Right lobe of liver (tissue), 6 donors: ENCODE data around the gene RAB27B. TPM values are rescaled to one million over a fixed set of nuclear protein-coding genes. Genes with fewer than 3 reads are reported as not detected.

ENCODE experiments used
- ATAC-seq, 4 donors: fragments of 200-7000 bp; cut with Tn5 transposase; one replicate each; pipeline ENCODE4 v1.9.1; 2020; ENCODE audit warnings: mild to moderate bottlenecking in 4 of 4, moderate library complexity in 4 of 4
- DNase-seq, 3 donors: peaks; one replicate each; pipeline ENCODE4 v3.0.0-alpha.2; 2020
- H3K27ac ChIP-seq, 3 donors: fragments of 200-600 bp; one replicate each; pipeline ENCODE4 v1.8.0; 2022
- H3K27me3 ChIP-seq, 2 donors: fragments of 200-600 bp; one replicate each; pipeline ENCODE4 v1.8.0; 2022
- H3K36me3 ChIP-seq, 4 donors: fragments of 200-600 bp; sonication (generic) in 1 of 4; one replicate each; pipeline versions ENCODE4 v1.5.1 to v1.8.0; 2017 to 2022; ENCODE audit warnings: control low read depth in 1 of 4
- H3K4me1 ChIP-seq, 4 donors: fragments of 200-600 bp; sonication (generic) in 1 of 4; one replicate each; pipeline versions ENCODE4 v1.5.1 to v1.8.0; 2017 to 2022; ENCODE audit warnings: control low read depth in 1 of 4
- H3K4me3 ChIP-seq, 3 donors: fragments of 200-600 bp; one replicate each; pipeline ENCODE4 v1.8.0; 2022
- H3K9me3 ChIP-seq, 4 donors: fragments of 200-600 bp; sonication (generic) in 1 of 4; one replicate each; pipeline versions ENCODE4 v1.5.1 to v1.8.0; 2017 to 2022; ENCODE audit warnings: control low read depth in 1 of 4
- CTCF ChIP-seq, 4 donors: fragments of 200-600 bp in 3 of 4; fragments of 450-650 bp in 1 of 4; IDR thresholded peaks; one replicate each; pipeline versions ENCODE4 v1.5.1 to v1.8.0; 2016 to 2022; ENCODE audit warnings: antibody characterized with exemption in 4 of 4, mild to moderate bottlenecking in 2 of 4
- POLR2A ChIP-seq: fragments of 450-650 bp; IDR thresholded peaks from one replicate; pipeline ENCODE4 v1.6.1; 2017; ENCODE audit warnings: antibody characterized with exemption, mild to moderate bottlenecking
- WGBS: methylation state at CpG from one replicate; pipeline ENCODE4 v1.1.6; 2018; ENCODE audit warnings: low coverage, low lambda C conversion rate; ENCODE audit not compliant: insufficient coverage; ENCODE audit errors: missing lambda C conversion rate; 5-methylcytosine and 5-hydroxymethylcytosine counted together
- intact Hi-C, 2 donors: fragments of 100-400 bp; cut with DNase I; formaldehyde crosslinking; loops; one replicate each; pipeline versions ENCODE4 v1.11.2 to v1.14.1; 2022
- total RNA-seq, 6 experiments: library from RNA; depleted of rRNA in 2 of 6; stranded (reverse); fragments of >200 nt in 2 of 6; fragmentation: NEBNext Ultra II Directional in 3 of 6; extraction: Animal tissue kit (Norgen Biotek cat#: 25700) in 3 of 6; gene quantifications; one replicate each; pipeline versions ENCODE4 v1.1.0 to v1.2.4, GENCODE V29; 2016 to 2023
- donor health status: DM: no; HTN: yes; CAD: no.
- donor health status: DM: no; HTN: no; CAD: no.
- donor health status: DM: no; HTN: no; CAD: no.
- donor health status: DM: no; HTN: yes; CAD: no.
- donor health status: DM: no; HTN: yes; CAD: no.

Gene RAB27B
- total RNA-seq, 6 experiments from 2014 or later = 0.53 to 1.0 (median 0.85) TPM

GRCh38 chr18:54914816-54915215, 86.5 kb downstream of the RAB27B start:
- ATAC-seq = no peak
- no peaks in the 10 kb centered on the region for H3K4me1 ChIP-seq
- TF ChIP-seq CTCF (IDR thresholded peaks at IDR 0.05) (no peak), POLR2A (no peak)
- 77% methylated on average over 4 of the region's 4 CpGs for WGBS
- DNase-seq = no peak
- no peaks in the 10 kb centered on the region for H3K9me3 ChIP-seq
- H3K27me3 ChIP-seq = no peaks in the 10 kb centered on the region
- H3K27ac ChIP-seq = no peak overlapping the region
- peaks cover 0 to 2% (median under 1%) of the 10 kb centered on the region in 4 donors for H3K36me3 ChIP-seq
- H3K4me3 ChIP-seq = no peak overlapping the region
- intact Hi-C loops = no loop called here

GRCh38 chr18:54916507-54916906, 88.2 kb downstream of the RAB27B start:
- intact Hi-C loops = no loop called here
- H3K27ac ChIP-seq = no peak overlapping the region
- TF ChIP-seq POLR2A (no peak), CTCF (IDR thresholded peaks at IDR 0.05) (no peak)
- ATAC-seq (no peak), DNase-seq (no peak)
- H3K9me3 ChIP-seq = no peaks in the 10 kb centered on the region
- no peaks in the 10 kb centered on the region for H3K27me3 ChIP-seq
- WGBS = 100% methylated on average over 1 of the region's 3 CpGs
- H3K4me3 ChIP-seq = no peak overlapping the region
- peaks cover 0 to 2% (median under 1%) of the 10 kb centered on the region in 4 donors for H3K36me3 ChIP-seq
- no peaks in the 10 kb centered on the region for H3K4me1 ChIP-seq

- TF ChIP-seq POLR2A (no peak), CTCF (IDR thresholded peaks at IDR 0.05) (no peak)
- H3K4me1 ChIP-seq = no peaks in the 10 kb centered on the region
- H3K27me3 ChIP-seq = no peaks in the 10 kb centered on the region
- DNase-seq = no peak
- H3K36me3 ChIP-seq = peaks cover 0 to 2% (median under 1%) of the 10 kb centered on the region in 4 donors
- ATAC-seq = no peak
- no peak overlapping the region for H3K27ac ChIP-seq
- no peak overlapping the region for H3K4me3 ChIP-seq
- intact Hi-C loops = no loop called here
- WGBS = 93% methylated on average over 2 of the region's 4 CpGs
- H3K9me3 ChIP-seq = no peaks in the 10 kb centered on the region
Measured at GRCh38 chr18:54918060-54918459, 89.8 kb downstream of the RAB27B start.

GRCh38 chr18:54919412-54919811, 91.1 kb downstream of the RAB27B start:
- Histone ChIP-seq H3K9me3 (no peaks in the 10 kb centered on the region), H3K27ac (no peak overlapping the region), H3K4me3 (no peak overlapping the region), H3K4me1 (no peaks in the 10 kb centered on the region), H3K36me3 (peaks cover 0 to 2% (median under 1%) of the 10 kb centered on the region in 4 donors), H3K27me3 (no peaks in the 10 kb centered on the region)
- ATAC-seq (no peak), DNase-seq (no peak)
- WGBS = 79% methylated on average over 6 of the region's 6 CpGs
- intact Hi-C loops = no loop called here
- TF ChIP-seq POLR2A (no peak), CTCF (IDR thresholded peaks at IDR 0.05) (no peak)
